Transverse colon (tissue), 4 donors: ENCODE measurements around the gene GMPR2. TPM values are rescaled to one million over a fixed set of nuclear protein-coding genes. Genes with fewer than 3 reads are reported as not detected.

Experiments used
- DNase-seq: peaks from one replicate; pipeline ENCODE4 v3.0.0-alpha.2; 2019
- H3K27ac ChIP-seq, 4 donors: fragments of 200-600 bp; sonication (generic); 2 replicates each; pipeline ENCODE4 v1.5.1; 2016 to 2018; ENCODE audit warnings: inconsistent platforms in 4 of 4
- H3K27me3 ChIP-seq: fragments of 200-600 bp; sonication (generic); 2 replicates; pipeline ENCODE4 v1.5.1; 2017; ENCODE audit warnings: inconsistent platforms
- H3K36me3 ChIP-seq, 4 donors: fragments of 200-600 bp; sonication (generic); 2 replicates each; pipeline ENCODE4 v1.5.1; 2017 to 2019; ENCODE audit warnings: inconsistent platforms in 4 of 4
- H3K4me1 ChIP-seq, 4 donors: fragments of 200-600 bp; sonication (generic); 2 replicates each; pipeline ENCODE4 v1.5.1; 2017 to 2020; ENCODE audit warnings: inconsistent platforms in 4 of 4
- H3K4me3 ChIP-seq, 4 donors: fragments of 200-600 bp; sonication (generic); 1 replicate in 1 of 4; 2 replicates in 3 of 4; pipeline versions ENCODE4 v1.5.1 to v1.6.1; 2017 to 2019; ENCODE audit warnings: inconsistent platforms in 4 of 4
- H3K9me3 ChIP-seq, 2 donors: fragments of 200-600 bp; sonication (generic); 2 replicates each; pipeline ENCODE4 v1.5.1; 2017 to 2019; ENCODE audit warnings: inconsistent platforms in 2 of 2
- EP300 ChIP-seq: sonication (generic); formaldehyde crosslinking; IDR thresholded peaks from one replicate; pipeline ENCODE4 v1.6.1; 2017; ENCODE audit warnings: antibody characterized with exemption, low read depth
- POLR2A ChIP-seq: fragments of 450-650 bp; IDR thresholded peaks from one replicate; pipeline ENCODE4 v1.6.1; 2016; ENCODE audit warnings: antibody characterized with exemption, mild to moderate bottlenecking, moderate library complexity
- POLR2AphosphoS5 ChIP-seq, 3 donors: sonication (generic); formaldehyde crosslinking; IDR thresholded peaks; one replicate each; pipeline ENCODE4 v1.6.1; 2016; ENCODE audit warnings: antibody characterized with exemption in 3 of 3
- WGBS, 2 donors: methylation state at CpG; one replicate each; pipeline ENCODE4 v1.1.5; 2018; ENCODE audit warnings: low coverage in 1 of 2; 5-methylcytosine and 5-hydroxymethylcytosine counted together
- in situ Hi-C, 4 donors: fragments of 200-750 bp; cut with MboI; loops; one replicate each; pipeline versions ENCODE4 v1.15.0 to v1.15.1; 2017; ENCODE audit warnings: low sequenced_read_pairs in 3 of 4, low pct_ligation_motif_present in 1 of 4, low pct_unique_long_range_greater_than_20kb in 1 of 4
- intact Hi-C: fragments of 100-400 bp; cut with DNase I; formaldehyde crosslinking; loops from one replicate; pipeline ENCODE4 v1.15.1; 2023; ENCODE audit warnings: low total_unique reads
- total RNA-seq, 4 donors: library from RNA; depleted of rRNA; stranded (reverse); fragments of >200 nt; gene quantifications; one replicate each; pipeline ENCODE4 v1.1.0, GENCODE V29; 2016
- TF ChIP-seq, protein P1 (sequence below), 5 experiments: fragments of 200-600 bp in 3 of 5; fragments of 450-650 bp in 2 of 5; sonication (generic) in 3 of 5; IDR thresholded peaks; 1 replicate in 2 of 5; 2 replicates in 3 of 5; pipeline ENCODE4 v1.5.1; 2016 to 2017; ENCODE audit warnings: antibody characterized with exemption in 5 of 5, inconsistent platforms in 3 of 5, mild to moderate bottlenecking in 2 of 5, moderate library complexity in 1 of 5

Gene GMPR2
- total RNA-seq, 4 donors from 2014 or later = 4.2 to 72.5 (median 46.3) TPM

DNA sequence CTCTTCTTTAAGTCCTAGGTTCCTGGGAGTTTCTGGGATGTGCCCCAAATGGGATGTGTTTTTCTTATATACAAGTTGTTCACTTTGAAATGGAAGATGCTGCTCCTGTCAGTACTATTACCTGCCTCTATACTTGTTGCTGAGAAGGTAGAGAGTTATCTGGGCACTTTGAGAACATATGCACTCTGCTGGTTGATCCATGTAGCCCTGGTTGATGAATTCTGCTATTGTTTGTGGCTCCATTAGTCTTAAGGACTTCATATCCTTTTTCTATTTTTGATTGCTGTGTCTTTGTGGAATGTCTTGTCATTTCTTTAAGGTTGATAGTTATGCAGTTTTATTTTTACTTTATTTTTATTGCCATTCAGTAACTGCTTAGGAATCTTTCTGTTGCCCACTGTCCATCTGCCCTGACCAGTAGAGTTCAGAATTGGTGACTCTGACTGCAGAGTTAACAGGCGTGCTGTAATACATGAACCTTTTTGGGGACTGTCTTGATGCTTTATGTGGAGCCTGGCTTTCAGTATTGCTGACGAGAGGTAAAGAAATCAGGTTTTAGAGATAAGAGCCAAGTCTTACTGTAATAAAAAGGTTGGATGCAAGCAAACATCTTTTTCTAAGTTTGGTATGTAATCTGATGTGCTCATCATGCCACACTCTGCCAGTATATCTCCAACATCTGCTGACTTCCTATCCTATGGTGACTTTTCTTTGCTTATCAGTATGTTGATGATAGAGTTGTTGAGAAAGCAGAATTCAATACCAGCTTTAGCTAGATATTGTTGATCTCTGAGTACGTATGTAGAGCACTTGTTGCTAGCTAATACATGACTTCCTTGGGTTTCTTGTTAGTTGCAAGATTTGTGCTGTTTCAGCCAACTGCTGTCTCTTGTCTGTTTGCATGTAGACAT is 1.6 kb downstream of the GMPR2 start:
- Histone ChIP-seq H3K36me3 (peaks cover 0 to 23% (median 7%) of the 10 kb centered on the region in 4 donors), H3K27me3 (no peaks in the 10 kb centered on the region), H3K9me3 (no peaks in the 10 kb centered on the region), H3K4me1 (peaks cover 17 to 36% (median 23%) of the 10 kb centered on the region in 4 donors), H3K4me3 (no peak overlapping the region), H3K27ac (peak overlapping the region in 2 of 4 donors; percentile 86 to 96)
- WGBS, 2 donors = 89 to 100% methylated on average over 3 of the region's 3 CpGs
- TF ChIP-seq, protein P1, sequence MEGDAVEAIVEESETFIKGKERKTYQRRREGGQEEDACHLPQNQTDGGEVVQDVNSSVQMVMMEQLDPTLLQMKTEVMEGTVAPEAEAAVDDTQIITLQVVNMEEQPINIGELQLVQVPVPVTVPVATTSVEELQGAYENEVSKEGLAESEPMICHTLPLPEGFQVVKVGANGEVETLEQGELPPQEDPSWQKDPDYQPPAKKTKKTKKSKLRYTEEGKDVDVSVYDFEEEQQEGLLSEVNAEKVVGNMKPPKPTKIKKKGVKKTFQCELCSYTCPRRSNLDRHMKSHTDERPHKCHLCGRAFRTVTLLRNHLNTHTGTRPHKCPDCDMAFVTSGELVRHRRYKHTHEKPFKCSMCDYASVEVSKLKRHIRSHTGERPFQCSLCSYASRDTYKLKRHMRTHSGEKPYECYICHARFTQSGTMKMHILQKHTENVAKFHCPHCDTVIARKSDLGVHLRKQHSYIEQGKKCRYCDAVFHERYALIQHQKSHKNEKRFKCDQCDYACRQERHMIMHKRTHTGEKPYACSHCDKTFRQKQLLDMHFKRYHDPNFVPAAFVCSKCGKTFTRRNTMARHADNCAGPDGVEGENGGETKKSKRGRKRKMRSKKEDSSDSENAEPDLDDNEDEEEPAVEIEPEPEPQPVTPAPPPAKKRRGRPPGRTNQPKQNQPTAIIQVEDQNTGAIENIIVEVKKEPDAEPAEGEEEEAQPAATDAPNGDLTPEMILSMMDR (IDR thresholded peaks at IDR 0.05) = no peak
- TF ChIP-seq POLR2A = no peak
- no peak for TF ChIP-seq POLR2AphosphoS5 (IDR thresholded peaks at IDR 0.05)
- TF ChIP-seq EP300 = no peak
- DNase-seq = no peak
- in situ Hi-C loops (loop anchor here in 3 of 4 donors (25.0 kb wide), 1 partner anchor 203 kb away; the partner anchor contains the start of genes CBLN3 (in 3 of the 3), KHNYN (in 3 of the 3) and SDR39U1 (in 3 of the 3)), intact Hi-C loops (loop anchor here (5.0 kb wide), 1 partner anchor 208 kb away; the partner anchor contains the start of gene SDR39U1)

DNA sequence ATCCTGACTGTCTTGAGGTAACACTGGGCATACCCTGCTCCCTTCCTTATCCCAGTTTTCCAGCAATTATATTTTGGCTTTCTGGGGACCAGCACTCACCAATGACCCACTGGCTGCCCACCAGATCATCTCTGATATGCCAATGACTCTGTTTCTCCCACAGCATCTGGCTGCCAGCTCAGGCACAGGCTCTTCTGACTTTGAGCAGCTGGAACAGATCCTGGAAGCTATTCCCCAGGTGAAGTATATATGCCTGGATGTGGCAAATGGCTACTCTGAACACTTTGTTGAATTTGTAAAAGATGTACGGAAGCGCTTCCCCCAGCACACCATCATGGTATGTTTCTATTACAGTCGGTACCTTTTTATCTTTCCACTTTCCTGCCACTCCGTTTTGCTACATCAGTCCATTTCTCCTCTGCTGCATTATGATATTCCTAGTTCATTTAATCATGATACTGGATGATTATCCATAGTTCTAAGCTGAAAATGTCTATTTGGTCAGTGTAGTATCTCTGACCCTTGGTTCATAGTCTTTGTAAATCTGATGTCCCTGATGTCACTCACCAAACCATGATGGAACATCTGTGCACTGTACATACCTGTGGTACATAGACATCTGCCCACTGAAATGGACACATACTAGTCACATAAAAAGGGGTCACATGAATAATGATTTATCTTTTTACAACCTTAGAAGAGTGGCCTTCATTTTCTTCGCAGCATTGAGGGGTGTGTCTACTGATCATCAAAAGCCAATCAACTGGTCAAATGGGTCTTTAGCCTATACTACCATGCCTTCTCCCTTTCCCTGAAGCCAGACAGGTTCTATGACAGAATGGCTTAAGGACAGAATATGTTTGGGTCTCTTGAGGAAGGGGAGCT is 3.3 kb downstream of the GMPR2 start:
- Histone ChIP-seq H3K27me3 (no peaks in the 10 kb centered on the region), H3K4me3 (no peak overlapping the region), H3K27ac (no peak overlapping the region), H3K9me3 (no peaks in the 10 kb centered on the region), H3K4me1 (peaks cover 29 to 47% (median 32%) of the 10 kb centered on the region in 4 donors), H3K36me3 (peaks cover 0 to 35% (median 13%) of the 10 kb centered on the region in 4 donors)
- in situ Hi-C loops (loop anchor here in 3 of 4 donors (25.0 kb wide), 1 partner anchor 201 kb away; the partner anchor contains the start of genes CBLN3 (in 3 of the 3), KHNYN (in 3 of the 3) and SDR39U1 (in 3 of the 3)), intact Hi-C loops (no loop called here)
- TF ChIP-seq, protein P1 (IDR thresholded peaks at IDR 0.05) = no peak
- TF ChIP-seq POLR2AphosphoS5 (IDR thresholded peaks at IDR 0.05) = no peak
- no peak for TF ChIP-seq POLR2A
- TF ChIP-seq EP300 = no peak
- WGBS, 2 donors = 87 to 90% methylated on average over 5 of the region's 5 CpGs
- DNase-seq = no peak

DNA sequence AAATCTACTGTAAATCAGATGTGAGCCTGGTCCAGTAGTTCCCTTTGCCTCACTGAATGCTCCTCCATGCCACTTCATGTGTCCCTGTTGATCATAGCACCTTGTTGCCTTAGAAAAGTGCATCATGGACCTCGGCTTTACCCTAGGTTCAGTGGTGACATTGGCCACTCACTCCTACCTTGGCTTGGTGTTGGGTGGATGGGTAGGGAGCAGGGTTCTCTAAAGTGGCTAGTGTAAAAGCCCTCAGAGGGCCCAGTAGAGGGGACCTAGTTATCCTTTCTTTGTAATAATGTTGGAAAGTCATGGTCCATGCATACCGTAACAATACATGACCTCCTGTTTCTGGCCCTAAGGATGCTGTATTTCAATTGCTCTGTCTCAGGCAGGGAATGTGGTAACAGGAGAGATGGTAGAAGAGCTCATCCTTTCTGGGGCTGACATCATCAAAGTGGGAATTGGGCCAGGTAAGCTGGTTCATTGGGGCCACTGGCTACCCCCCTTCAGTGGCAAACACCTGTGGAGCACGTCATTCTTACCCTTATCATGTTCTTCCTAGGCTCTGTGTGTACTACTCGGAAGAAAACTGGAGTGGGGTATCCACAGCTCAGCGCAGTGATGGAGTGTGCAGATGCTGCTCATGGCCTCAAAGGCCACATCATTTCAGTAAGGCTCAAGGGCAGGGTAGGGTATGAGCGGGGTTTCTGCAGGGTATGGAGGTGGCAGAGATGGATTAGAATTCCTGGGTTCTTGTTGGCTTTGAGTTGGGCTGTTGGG is 4.1 kb downstream of the GMPR2 start:
- Histone ChIP-seq H3K36me3 (peaks cover 0 to 35% (median 13%) of the 10 kb centered on the region in 4 donors), H3K27ac (no peak overlapping the region), H3K27me3 (no peaks in the 10 kb centered on the region), H3K4me1 (peaks cover 33 to 48% (median 34%) of the 10 kb centered on the region in 4 donors), H3K4me3 (no peak overlapping the region), H3K9me3 (no peaks in the 10 kb centered on the region)
- TF ChIP-seq POLR2AphosphoS5 (IDR thresholded peaks at IDR 0.05) = no peak
- TF ChIP-seq, protein P1 (IDR thresholded peaks at IDR 0.05) = no peak
- no peak for TF ChIP-seq EP300
- no peak for TF ChIP-seq POLR2A
- intact Hi-C loops (no loop called here), in situ Hi-C loops (loop anchor here in 3 of 4 donors (25.0 kb wide), 1 partner anchor 200 kb away; the partner anchor contains the start of genes CBLN3 (in 3 of the 3), KHNYN (in 3 of the 3) and SDR39U1 (in 3 of the 3))
- no peak for DNase-seq
- 94% methylated on average over 6 of the region's 6 CpGs; no CpG with 5 or more reads in 1 of the 2 donors for WGBS, 2 donors
